SU-DHL-6 (cell line): ENCODE measurements around the gene TBC1D32.

Source experiments
- CTCF ChIP-seq: fragments of 200-600 bp; sonication (generic); IDR thresholded peaks from one replicate; pipeline ENCODE4 v1.5.1; 2017; ENCODE audit warnings: antibody characterized with exemption, mild to moderate bottlenecking, low read length, moderate library complexity; ENCODE audit not compliant: insufficient read depth, poor library complexity, severe bottlenecking
- EZH2phosphoT487 ChIP-seq: fragments of 200-600 bp; sonication (generic), shearing (Covaris generic); conservative IDR thresholded peaks from 2 replicates; pipeline ENCODE4 v1.6.1; 2018; ENCODE audit warnings: mild to moderate bottlenecking, antibody characterized with exemption, low read length, moderate library complexity, mixed read lengths

DNA sequence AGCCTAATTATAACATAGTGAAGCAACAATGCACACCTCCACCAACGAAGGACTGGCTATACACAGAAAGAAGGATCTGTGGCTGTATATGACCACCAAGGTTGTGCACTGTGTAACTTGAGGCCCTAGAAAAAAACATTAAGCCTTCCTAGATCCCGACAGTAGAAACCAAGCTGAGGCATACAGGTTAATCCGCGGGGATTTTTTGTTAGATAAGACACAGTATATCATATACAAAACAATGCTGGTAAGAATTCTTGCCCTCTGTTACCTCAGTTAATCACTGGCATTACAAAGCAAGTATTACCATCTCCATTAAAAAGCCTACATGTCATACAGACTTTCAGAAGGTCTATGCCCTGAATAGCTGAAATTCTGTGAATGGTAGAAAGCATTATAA lies 228.8 kb downstream of the TBC1D32 start:
- TF ChIP-seq CTCF (no peak), EZH2phosphoT487 (no peak)
